ENCODE measurements around the gene FANCC. TPM values are rescaled to one million over a fixed set of nuclear protein-coding genes. Genes with fewer than 3 reads are reported as not detected.

The FANCC gene
- total RNA-seq, 1 experiment from 2014 or later = 13.4 TPM

- DNase-seq (ENCODE audit: low read depth) = no peak
These were observed 124.0 kb downstream of the FANCC start for GRCh38 chr9:95193480-95193879.

GRCh38 chr9:95193067-95193466 is 124.4 kb downstream of the FANCC start:
- DNase-seq (ENCODE audit: low read depth) = no peak

- DNase-seq (ENCODE audit: low read depth) = no peak
These were observed 124.9 kb downstream of the FANCC start for GRCh38 chr9:95192631-95193030.

- DNase-seq (ENCODE audit: low read depth) = no peak
These were observed 127.1 kb downstream of the FANCC start for GRCh38 chr9:95190413-95190812.

GRCh38 chr9:95189251-95190098 is 128.0 kb downstream of the FANCC start:
- DNase-seq (ENCODE audit: low read depth) = peak; percentile 22

- DNase-seq (ENCODE audit: low read depth) = no peak
These were observed 129.1 kb downstream of the FANCC start for GRCh38 chr9:95188459-95188858.

GRCh38 chr9:95185956-95186355 is 131.6 kb downstream of the FANCC start:
- no peak for DNase-seq (ENCODE audit: low read depth)

- no peak for DNase-seq (ENCODE audit: low read depth)
These were observed 134.5 kb downstream of the FANCC start for GRCh38 chr9:95182854-95183563.

- DNase-seq (ENCODE audit: low read depth) = no peak
These were observed 135.7 kb downstream of the FANCC start for GRCh38 chr9:95181835-95182234.

- DNase-seq (ENCODE audit: low read depth) = no peak
These were observed 136.2 kb downstream of the FANCC start for GRCh38 chr9:95181226-95181818.

GRCh38 chr9:95177617-95178016 is 139.9 kb downstream of the FANCC start:
- DNase-seq (ENCODE audit: low read depth) = no peak

- no peak for DNase-seq (ENCODE audit: low read depth)
These were observed 140.7 kb downstream of the FANCC start for GRCh38 chr9:95176755-95177319.

GRCh38 chr9:95175523-95175922 is 142.0 kb downstream of the FANCC start:
- DNase-seq (ENCODE audit: low read depth) = no peak

- no peak for DNase-seq (ENCODE audit: low read depth)
These were observed 143.5 kb downstream of the FANCC start for GRCh38 chr9:95174038-95174437.

GRCh38 chr9:95171596-95171995 is 145.9 kb downstream of the FANCC start:
- no peak for DNase-seq (ENCODE audit: low read depth)

- peak; percentile 39 for DNase-seq (ENCODE audit: low read depth)
These were observed 146.5 kb downstream of the FANCC start for GRCh38 chr9:95171001-95171400.

GRCh38 chr9:95167998-95168397 is 149.5 kb downstream of the FANCC start:
- DNase-seq (ENCODE audit: low read depth) = peak; percentile 84

- DNase-seq (ENCODE audit: low read depth) = no peak
These were observed 152.5 kb downstream of the FANCC start for GRCh38 chr9:95165004-95165403.

GRCh38 chr9:95157481-95158151 is 159.9 kb downstream of the FANCC start:
- DNase-seq (ENCODE audit: low read depth) = peak; percentile 78

- DNase-seq (ENCODE audit: low read depth) = no peak
These were observed 161.4 kb downstream of the FANCC start for GRCh38 chr9:95156074-95156473.

GRCh38 chr9:95155220-95155619 is 162.3 kb downstream of the FANCC start:
- no peak for DNase-seq (ENCODE audit: low read depth)

GRCh38 chr9:95150903-95151302 is 166.6 kb downstream of the FANCC start:
- no peak for DNase-seq (ENCODE audit: low read depth)
